GM23338 (cell line): ENCODE data around the gene METTL17. TPM values are rescaled to one million over a fixed set of nuclear protein-coding genes. Genes with fewer than 3 reads are reported as not detected.

ENCODE experiments used
- ATAC-seq: fragments of 200-7000 bp; cut with Tn5 transposase; 3 replicates; pipeline ENCODE4 v1.9.1; 2020
- DNase-seq: peaks from one replicate; pipeline ENCODE4 v3.0.0-alpha.2; 2015; ENCODE audit warnings: low spot score
- H2AFZ ChIP-seq: fragments of 200-600 bp; sonication (generic); 2 replicates; pipeline ENCODE4 v1.8.0; 2016; ENCODE audit warnings: antibody characterized with exemption, mild to moderate bottlenecking, moderate library complexity
- H3F3A ChIP-seq: fragments of 200-600 bp; sonication (generic); replicated peaks from 2 replicates; pipeline ENCODE4 v1.8.0; 2017; ENCODE audit warnings: antibody characterized with exemption, mixed run types, low read depth
- H3K27ac ChIP-seq: fragments of 200-600 bp; sonication (generic); 2 replicates; pipeline ENCODE4 v1.6.1; 2016; ENCODE audit warnings: low read depth
- H3K27me3 ChIP-seq: fragments of 200-600 bp; sonication (generic); 2 replicates; pipeline ENCODE4 v1.8.0; 2016; ENCODE audit warnings: mild to moderate bottlenecking, mixed run types, moderate library complexity; ENCODE audit not compliant: insufficient read depth
- H3K36me3 ChIP-seq: fragments of 200-600 bp; sonication (generic); 2 replicates; pipeline ENCODE4 v1.8.0; 2016; ENCODE audit warnings: mild to moderate bottlenecking; ENCODE audit not compliant: insufficient read depth
- H3K4me1 ChIP-seq: fragments of 200-600 bp; sonication (generic); 2 replicates; pipeline ENCODE4 v1.8.0; 2016; ENCODE audit warnings: mild to moderate bottlenecking, moderate library complexity; ENCODE audit not compliant: insufficient read depth
- H3K4me2 ChIP-seq: fragments of 200-600 bp; sonication (generic); 2 replicates; pipeline ENCODE4 v1.7.1; 2017; ENCODE audit warnings: mixed run types
- H3K4me3 ChIP-seq: fragments of 200-600 bp; sonication (generic); 2 replicates; pipeline ENCODE4 v1.6.1; 2016; ENCODE audit warnings: mixed run types
- H3K79me2 ChIP-seq: fragments of 200-600 bp; sonication (generic); replicated peaks from 2 replicates; pipeline ENCODE4 v1.8.0; 2017; ENCODE audit warnings: mild to moderate bottlenecking; ENCODE audit not compliant: insufficient read depth
- H3K9me2 ChIP-seq: fragments of 200-600 bp; sonication (generic); 2 replicates; pipeline ENCODE4 v1.8.0; 2017; ENCODE audit not compliant: insufficient read depth
- H4K20me1 ChIP-seq: fragments of 200-600 bp; sonication (generic); replicated peaks from 2 replicates; pipeline ENCODE4 v1.8.0; 2017; ENCODE audit warnings: mild to moderate bottlenecking; ENCODE audit not compliant: insufficient read depth
- H3K27ac Mint-ChIP-seq: 2 replicates; pipeline ENCODE4 v1.8.0; 2020; ENCODE audit warnings: inconsistent platforms, mild to moderate bottlenecking, moderate library complexity, mixed read lengths
- H3K27me3 Mint-ChIP-seq: 3 replicates; pipeline ENCODE4 v1.8.0; 2022; ENCODE audit warnings: low read depth, mild to moderate bottlenecking, moderate library complexity, mixed read lengths, inconsistent platforms; ENCODE audit not compliant: insufficient read depth, poor library complexity
- H3K36me3 Mint-ChIP-seq: 3 replicates; pipeline ENCODE4 v1.8.0; 2021; ENCODE audit warnings: low read depth, mild to moderate bottlenecking, inconsistent platforms, moderate library complexity, mixed read lengths
- H3K4me1 Mint-ChIP-seq: 3 replicates; pipeline ENCODE4 v1.8.0; 2020; ENCODE audit warnings: mild to moderate bottlenecking, inconsistent platforms, mixed read lengths
- H3K4me3 Mint-ChIP-seq: 3 replicates; pipeline ENCODE4 v1.8.0; 2021; ENCODE audit warnings: moderate library complexity, mild to moderate bottlenecking, inconsistent platforms, mixed read lengths
- H3K9me3 Mint-ChIP-seq: 3 replicates; pipeline ENCODE4 v1.8.0; 2020; ENCODE audit warnings: moderate library complexity, mild to moderate bottlenecking, inconsistent platforms, mixed read lengths
- CREB1 ChIP-seq: fragments of 250-450 bp; sonication (Bioruptor Pico); IDR thresholded peaks from 2 replicates; pipeline ENCODE4 v1.5.0; 2020; ENCODE audit warnings: low read depth, mild to moderate bottlenecking, moderate library complexity
- CTCF ChIP-seq, 2 experiments: fragments of 200-600 bp in 1 of 2; sonication (generic) in 1 of 2; conservative IDR thresholded peaks; 2 replicates each; pipeline versions ENCODE4 v1.5.1 to v1.6.1; 2016 to 2017; ENCODE audit warnings: antibody characterized with exemption in 2 of 2, low read depth in 2 of 2, mild to moderate bottlenecking in 2 of 2, moderate library complexity in 1 of 2
- ETS1 ChIP-seq: IDR thresholded peaks from 2 replicates; pipeline ENCODE4 v1.6.1; 2016; ENCODE audit warnings: antibody characterized with exemption
- EZH2 ChIP-seq: fragments of 200-600 bp; sonication (generic); IDR thresholded peaks from one replicate; pipeline ENCODE4 v1.8.0; 2017; ENCODE audit warnings: antibody characterized with exemption, mild to moderate bottlenecking, low read depth; ENCODE audit not compliant: unreplicated experiment
- EZH2phosphoT487 ChIP-seq: fragments of 200-600 bp; sonication (generic); IDR thresholded peaks from one replicate; pipeline ENCODE4 v1.8.1; 2018; ENCODE audit warnings: antibody characterized with exemption; ENCODE audit not compliant: unreplicated experiment
- JUNB ChIP-seq: IDR thresholded peaks from one replicate; pipeline ENCODE4 v1.6.1; 2016; ENCODE audit warnings: antibody characterized with exemption; ENCODE audit not compliant: unreplicated experiment
- NANOG ChIP-seq: IDR thresholded peaks from 2 replicates; pipeline ENCODE4 v1.6.1; 2016; ENCODE audit warnings: antibody characterized with exemption, borderline replicate concordance
- POLR2AphosphoS5 ChIP-seq: IDR thresholded peaks from 2 replicates; pipeline ENCODE4 v1.6.1; 2016; ENCODE audit warnings: antibody characterized with exemption, low read depth
- REST ChIP-seq: IDR thresholded peaks from one replicate; pipeline ENCODE4 v1.6.1; 2018; ENCODE audit warnings: antibody characterized with exemption; ENCODE audit not compliant: unreplicated experiment
- STAT1 ChIP-seq: IDR thresholded peaks from one replicate; pipeline ENCODE4 v1.6.1; 2016; ENCODE audit warnings: antibody characterized with exemption; ENCODE audit not compliant: unreplicated experiment
- ZNF114 ChIP-seq: fragments of 250-450 bp; sonication (Bioruptor Pico); IDR thresholded peaks from 2 replicates; pipeline ENCODE4 v1.5.0; 2020; ENCODE audit warnings: mild to moderate bottlenecking, moderate library complexity
- ZNF331 ChIP-seq: fragments of 250-450 bp; sonication (Bioruptor Pico); IDR thresholded peaks from 2 replicates; pipeline ENCODE4 v1.5.0; 2020; ENCODE audit warnings: low read depth, mild to moderate bottlenecking, moderate library complexity
- ZNF462 ChIP-seq: fragments of 250-450 bp; sonication (Bioruptor Pico); IDR thresholded peaks from 2 replicates; pipeline ENCODE4 v1.5.0; 2020; ENCODE audit warnings: mild to moderate bottlenecking, moderate library complexity
- polyA plus RNA-seq: library from polyadenylated mRNA; unstranded; fragments of >200 nt; fragmentation: Nextera tagmentation; extraction: Ambion mirVana; gene quantifications from 2 replicates; pipeline ENCODE4 v1.2.1, GENCODE V29; 2016
- total RNA-seq: library from RNA; depleted of rRNA; stranded (reverse); fragments of >200 nt; shearing (Covaris generic); gene quantifications from 2 replicates; pipeline ENCODE4 v1.2.3, GENCODE V29; 2014

METTL17 gene
- total and polyA plus RNA-seq, 2 experiments from 2014 or later = 74.9 to 156 TPM

GRCh38 chr14:20997564-20997963 is 7.8 kb downstream of the METTL17 start:
- Mint-ChIP-seq H3K27ac (no peak overlapping the region), H3K9me3 (no peaks in the 10 kb centered on the region), H3K4me3 (no peak overlapping the region), H3K27me3 (peaks cover 2% of the 10 kb centered on the region), H3K4me1 (peaks cover 23% of the 10 kb centered on the region), H3K36me3 (peaks cover 41% of the 10 kb centered on the region)
- no peaks in the 10 kb centered on the region for H3K27me3 ChIP-seq
- peaks cover 6% of the 10 kb centered on the region for H3K4me1 ChIP-seq
- peaks cover 38% of the 10 kb centered on the region for H3K36me3 ChIP-seq
- H3K4me3 ChIP-seq = no peak overlapping the region
- H4K20me1 ChIP-seq = no peaks in the 10 kb centered on the region; the same call in 1 of the 2 replicates
- peaks cover 2% of the 10 kb centered on the region; the same call in 1 of the 2 replicates for H3K79me2 ChIP-seq
- H3K4me2 ChIP-seq = no peak overlapping the region
- DNase-seq (no peak), ATAC-seq (no peak)
- 0 out of 2 replicates have a peak, but pooled peaks cover 4% of the 10 kb centered on the region for H3F3A ChIP-seq
- TF ChIP-seq ZNF462 (CRISPR knock-in tag) (no peak), NANOG (no peak), ZNF114 (CRISPR knock-in tag) (no peak), ZNF331 (CRISPR knock-in tag) (no peak), CTCF (conservative IDR thresholded peaks at IDR 0.05; ENCODE audit: low read depth in 2 of 2) (no peak), POLR2AphosphoS5 (no peak), STAT1 (no peak), CREB1 (CRISPR knock-in tag) (no peak), JUNB (no peak), EZH2phosphoT487 (no peak), REST (no peak), ETS1 (no peak), EZH2 (no peak)
- H2AFZ ChIP-seq = no peak overlapping the region
- H3K9me2 ChIP-seq = no peaks in the 10 kb centered on the region
- H3K27ac ChIP-seq = no peak overlapping the region; the same call in 1 of the 2 replicates
